HG02943 (cell line): Measurements from ENCODE around the gene WNT8A.
"Not testable (repeated sequence)": the region's sequence is repeated elsewhere in the genome, so short reads cannot be mapped to it uniquely, and the experiment has no call there.

Source experiments
- ATAC-seq: cut with Tn5 transposase; IDR thresholded peaks from one replicate; pipeline ENCODE4 v1.9.1; 2021; ENCODE audit warnings: mild to moderate bottlenecking, low read depth, moderate library complexity; ENCODE audit not compliant: unreplicated experiment

Gene WNT8A, protein sequence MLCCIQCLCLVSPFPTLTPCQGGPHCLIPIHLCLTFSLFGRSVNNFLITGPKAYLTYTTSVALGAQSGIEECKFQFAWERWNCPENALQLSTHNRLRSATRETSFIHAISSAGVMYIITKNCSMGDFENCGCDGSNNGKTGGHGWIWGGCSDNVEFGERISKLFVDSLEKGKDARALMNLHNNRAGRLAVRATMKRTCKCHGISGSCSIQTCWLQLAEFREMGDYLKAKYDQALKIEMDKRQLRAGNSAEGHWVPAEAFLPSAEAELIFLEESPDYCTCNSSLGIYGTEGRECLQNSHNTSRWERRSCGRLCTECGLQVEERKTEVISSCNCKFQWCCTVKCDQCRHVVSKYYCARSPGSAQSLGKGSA

DNA sequence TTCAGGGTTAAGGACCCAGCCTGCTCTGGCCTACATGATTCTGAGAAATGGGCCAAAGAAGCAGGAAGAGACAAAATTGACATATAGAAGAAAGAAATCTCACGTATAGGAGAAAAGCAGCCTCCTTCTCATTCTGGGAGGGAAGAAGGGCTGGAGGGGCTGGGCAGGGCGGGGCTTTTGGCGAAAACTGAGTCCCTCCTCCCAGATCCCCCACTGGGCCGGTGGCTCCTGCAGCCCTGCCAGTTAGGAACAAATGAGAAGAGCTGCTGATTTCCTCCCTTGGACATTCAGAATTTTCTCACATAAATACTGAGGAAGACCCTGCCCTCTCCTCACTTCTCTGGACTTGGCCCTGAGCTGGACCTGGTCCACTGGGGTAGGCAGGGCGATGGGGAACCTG, at the start of gene WNT8A:
WNT8A (plus strand) TSS at position 332 of the 400 bp plus-strand sequence. CDS start 95 bp downstream, outside the sequence.
- ATAC-seq, result no peak

- no peak for ATAC-seq
Observed at GRCh38 chr5:138035605-138036537, 48.0 kb upstream of the WNT8A start.

DNA sequence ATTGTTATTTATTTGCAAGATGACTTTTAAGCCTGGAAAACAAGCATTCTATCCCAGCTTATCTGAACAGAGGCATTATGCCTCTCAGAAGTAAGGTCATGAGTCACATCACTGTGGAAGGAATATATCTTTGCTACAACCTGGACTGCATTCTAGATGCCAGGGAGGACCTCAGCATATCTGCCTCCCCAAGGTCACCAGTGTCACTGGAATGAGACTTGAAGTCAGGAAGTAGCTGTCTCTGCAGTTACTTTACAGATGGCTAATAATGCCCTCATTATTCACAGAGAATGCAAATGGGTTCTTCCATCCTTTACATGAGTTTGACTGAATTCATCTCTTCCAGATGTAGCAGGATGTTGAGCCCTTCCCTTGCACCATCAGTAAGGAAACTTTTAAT, 46.6 kb upstream of the WNT8A start:
- no peak for ATAC-seq

- no peak for ATAC-seq
Observed at GRCh38 chr5:138037907-138038633, 45.8 kb upstream of the WNT8A start.

DNA sequence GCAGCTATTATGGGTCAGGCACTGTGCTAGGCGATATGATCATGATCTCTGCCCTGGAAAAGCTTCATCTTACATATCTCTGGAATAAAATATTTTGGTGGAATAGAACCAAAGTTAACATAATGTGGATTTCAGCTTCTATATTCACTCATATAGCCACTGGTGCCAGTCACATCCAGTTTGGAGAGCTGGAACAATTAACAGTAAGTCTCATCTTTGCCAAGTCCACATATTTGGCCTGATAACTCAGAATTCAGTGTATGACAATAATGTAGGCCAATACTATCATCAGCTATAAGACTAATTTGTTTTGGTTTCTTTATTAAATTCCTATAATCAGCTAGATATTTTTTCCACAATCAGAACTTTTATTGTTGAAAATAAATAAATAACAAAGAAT, 45.0 kb upstream of the WNT8A start:
- ATAC-seq, result no peak

DNA sequence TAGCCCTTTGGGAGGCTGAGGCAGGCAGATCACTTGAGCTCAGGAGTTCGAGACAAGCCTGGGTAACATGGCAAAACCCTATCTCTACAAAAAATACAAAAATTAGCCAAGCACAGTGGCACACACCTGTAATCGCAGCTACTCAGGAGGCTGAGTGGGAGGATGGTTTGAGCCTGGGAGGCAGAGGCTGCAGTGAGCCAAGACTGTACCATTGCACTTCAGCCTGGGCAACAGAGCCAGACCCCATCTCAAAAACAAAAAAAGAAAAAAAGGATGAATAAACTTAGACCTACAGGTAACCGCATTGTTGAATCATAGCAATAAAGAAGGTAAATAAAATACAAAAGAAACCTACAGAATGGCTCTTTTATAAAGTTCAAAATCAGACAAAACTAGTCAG, 38.5 kb upstream of the WNT8A start:
- ATAC-seq, result not testable (repeated sequence)

DNA sequence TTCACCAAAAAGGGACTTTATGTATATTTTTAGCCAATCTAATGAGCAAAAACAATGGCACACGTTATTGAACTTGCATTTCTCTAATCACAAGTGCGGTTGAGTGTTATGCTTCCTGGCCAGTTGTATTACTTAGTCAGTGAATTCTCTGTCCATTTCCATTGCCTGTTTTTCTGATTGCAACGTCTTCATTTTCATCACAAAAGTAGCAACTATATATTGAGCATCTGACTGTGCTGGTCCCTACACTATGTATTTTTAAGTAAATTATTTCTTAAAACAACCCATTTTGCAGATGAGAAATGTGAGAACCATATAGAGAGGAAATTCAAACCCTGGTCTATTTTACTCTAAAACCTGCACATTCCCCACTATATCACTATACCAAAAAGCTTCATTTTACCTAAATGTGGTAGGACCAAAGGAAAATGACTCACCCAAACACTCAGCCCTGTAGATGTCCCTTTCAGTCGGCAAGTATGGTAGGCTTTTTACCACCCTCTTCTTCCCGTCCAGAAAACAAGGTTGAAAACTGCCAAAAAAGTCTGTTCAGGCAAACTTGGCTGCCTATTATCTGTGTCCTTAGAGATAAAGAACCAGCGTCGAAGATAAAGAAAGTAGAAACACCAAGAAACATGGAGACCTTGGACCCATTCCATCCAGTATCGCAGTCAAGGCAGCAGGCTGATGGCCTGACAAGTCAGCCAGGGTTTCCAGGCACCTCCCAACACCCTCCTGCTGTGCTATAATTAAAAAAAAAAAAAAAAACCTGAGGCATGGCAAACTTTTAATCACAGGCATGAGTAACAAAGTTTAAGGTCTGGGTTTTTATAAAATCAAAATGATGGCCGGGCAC, 32.2 kb upstream of the WNT8A start:
- no peak for ATAC-seq

DNA sequence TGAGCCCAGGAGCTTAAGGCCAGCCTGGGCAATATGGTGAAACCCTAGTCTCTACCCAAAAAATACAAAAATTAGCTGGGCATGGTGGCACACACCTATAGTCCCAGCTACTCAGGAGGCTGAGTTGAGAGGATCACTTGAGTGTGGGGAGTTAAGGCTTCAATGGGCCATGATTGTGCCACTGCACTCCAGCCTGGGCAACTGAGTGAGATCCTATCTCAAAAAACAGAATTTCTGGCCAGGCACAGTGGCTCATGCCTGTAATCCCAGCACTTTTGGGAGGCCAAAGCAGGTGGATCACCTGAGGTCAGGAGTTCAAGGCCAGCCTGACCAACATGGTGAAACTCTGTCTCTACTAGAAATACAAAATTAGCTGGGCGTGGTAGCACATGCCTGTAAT, 31.1 kb upstream of the WNT8A start:
- not testable (repeated sequence) for ATAC-seq

GRCh38 chr5:138053554-138053953, 30.3 kb upstream of the WNT8A start:
- no peak for ATAC-seq

- no peak for ATAC-seq
Observed at GRCh38 chr5:138054206-138054605, 29.6 kb upstream of the WNT8A start.

DNA sequence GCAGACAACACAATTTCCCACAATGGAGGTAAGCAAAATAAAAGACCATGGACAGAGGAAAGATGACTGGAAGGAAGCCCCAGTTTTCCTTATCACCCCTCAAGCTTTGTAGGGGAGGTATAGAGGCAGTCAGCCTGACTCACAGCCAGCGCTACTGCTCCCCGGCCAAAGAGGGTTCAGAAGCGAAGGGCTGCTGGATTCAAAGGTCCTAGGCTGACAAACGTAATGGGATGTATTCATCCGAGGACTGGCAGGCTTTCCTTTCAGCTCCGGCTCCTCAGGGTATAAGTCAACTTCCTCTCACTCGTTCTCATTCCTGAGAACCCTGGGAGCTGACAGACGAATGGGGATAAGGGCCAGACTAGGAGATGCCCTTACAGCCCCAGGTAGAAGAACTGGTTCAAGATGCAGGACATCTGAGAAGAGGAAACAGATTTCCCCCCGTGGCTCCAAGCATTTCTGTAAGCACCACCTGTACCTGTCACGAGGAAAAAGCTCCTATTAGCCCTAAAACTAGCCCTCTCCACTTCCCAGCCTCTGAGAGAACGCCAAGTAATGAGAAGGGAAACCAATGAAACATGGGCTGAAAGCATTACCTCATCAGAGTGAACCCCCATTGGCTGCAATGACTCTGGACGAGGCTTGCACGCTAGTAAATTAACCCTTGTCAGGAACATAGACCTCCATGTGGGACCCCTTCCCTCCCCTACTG, 28.8 kb upstream of the WNT8A start:
- ATAC-seq, result no peak

DNA sequence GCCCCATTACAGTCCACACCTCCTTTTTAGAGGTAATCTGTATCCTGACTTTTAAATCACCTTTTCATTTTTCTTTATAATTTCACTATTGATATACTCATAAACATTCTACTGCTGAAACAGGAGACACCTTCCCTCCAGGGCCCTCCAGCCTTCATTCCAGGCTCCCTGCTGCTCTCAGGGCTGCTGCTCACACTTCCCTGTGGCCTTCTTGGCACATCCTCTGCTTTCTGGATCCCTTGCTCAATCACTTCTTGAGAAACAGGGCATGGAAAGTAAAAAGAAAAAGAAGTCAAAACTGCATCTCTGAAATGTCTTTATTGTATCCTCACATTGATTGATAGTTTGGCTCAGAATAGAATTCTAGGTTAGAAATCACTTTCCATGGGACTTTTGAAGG, 19.3 kb upstream of the WNT8A start:
- ATAC-seq, result no peak

DNA sequence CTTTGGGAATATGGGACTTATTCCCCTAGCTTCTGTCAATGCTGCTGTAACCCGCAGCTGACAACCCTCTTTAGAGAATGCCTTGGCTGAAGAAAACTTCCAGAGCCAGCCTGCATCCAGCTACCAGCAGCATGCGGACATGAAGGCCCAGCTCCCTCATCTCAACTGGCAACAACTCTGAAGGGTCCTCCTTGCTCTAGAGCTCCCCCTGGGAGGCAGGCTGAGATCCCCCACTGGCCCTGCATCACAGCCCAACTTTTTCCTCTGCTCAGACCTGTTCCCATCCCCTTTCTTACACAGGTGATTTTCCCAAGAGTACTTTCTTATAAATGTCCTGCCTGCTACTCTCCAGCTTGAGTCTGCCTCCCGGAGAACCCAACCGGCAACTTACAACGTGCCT, 18.7 kb upstream of the WNT8A start:
- ATAC-seq, result no peak

GRCh38 chr5:138067945-138068344, 15.9 kb upstream of the WNT8A start:
- no peak for ATAC-seq

DNA sequence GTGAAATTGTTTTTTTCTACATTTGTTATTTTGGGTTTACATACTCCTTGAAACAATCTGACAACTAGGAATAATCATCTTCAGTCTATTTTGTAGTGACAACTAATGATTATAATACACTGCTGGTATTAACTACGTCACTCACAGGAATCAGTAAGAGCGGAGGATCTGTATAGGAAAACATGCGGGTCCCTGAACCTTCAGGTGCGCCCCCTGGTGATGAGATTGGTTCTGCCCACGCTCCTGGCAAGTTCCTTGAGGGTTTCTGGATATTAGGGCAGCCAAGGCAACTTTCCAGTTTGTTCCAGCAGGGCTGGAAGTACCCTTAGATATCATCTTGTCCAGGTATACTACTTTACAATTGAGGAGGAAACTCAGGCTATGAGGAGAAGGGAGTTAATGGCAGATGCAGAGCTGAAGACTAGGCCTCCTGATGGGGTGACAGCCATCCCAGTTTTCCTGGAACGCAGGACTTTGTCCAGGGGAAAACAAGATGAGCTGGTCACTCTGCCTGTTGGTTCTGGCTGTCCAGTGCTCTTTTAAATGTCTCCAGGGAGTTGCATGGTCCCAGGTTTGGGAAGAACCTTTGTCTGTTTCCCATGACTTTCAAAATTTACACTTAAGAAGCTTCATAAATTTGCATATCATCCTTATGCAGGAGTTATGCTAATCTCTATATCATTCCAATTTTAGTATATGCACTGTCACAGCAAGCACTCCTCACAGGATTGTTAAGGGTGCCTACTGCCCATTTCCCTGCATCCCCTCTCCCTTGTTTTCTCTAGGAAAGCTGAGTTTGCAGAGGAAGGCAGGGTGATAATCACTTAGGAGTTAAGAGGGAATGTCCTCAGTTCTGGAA, 14.9 kb upstream of the WNT8A start:
- ATAC-seq, result no peak

- ATAC-seq, result not testable (repeated sequence)
Observed at GRCh38 chr5:138070026-138070425, 13.8 kb upstream of the WNT8A start.

DNA sequence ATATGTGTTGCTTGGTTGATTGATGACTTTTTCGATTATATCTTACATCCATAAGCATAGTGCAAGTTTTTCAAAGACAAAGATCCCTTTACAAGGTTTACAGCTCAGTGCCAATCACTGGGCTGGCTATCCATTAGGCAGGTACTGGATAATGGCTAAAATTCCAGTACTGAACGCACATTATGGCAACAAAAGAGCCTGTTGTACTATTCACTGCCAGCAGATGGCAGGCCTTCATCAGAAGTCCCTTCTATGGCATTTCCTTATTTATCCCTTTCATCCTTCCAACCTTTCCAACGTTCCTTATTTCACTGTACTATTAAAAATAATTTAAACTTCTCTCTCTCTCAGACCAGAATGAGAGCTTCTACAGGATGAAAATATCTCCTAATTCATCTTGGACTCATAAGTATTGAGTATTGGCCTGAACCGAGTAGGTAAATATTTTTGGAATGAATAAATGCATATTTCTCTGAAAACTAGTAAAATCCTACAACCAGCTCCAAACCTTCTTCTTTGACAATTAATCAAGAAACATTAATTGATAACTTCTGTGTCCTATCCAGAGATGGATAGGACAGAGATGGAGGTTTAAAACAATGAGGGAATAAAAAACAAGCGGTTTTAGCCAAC, 6.7 kb upstream of the WNT8A start:
- no peak for ATAC-seq
